SK-N-MC (cell line): ENCODE results near the gene WBP1.

Experiments used
- EZH2 ChIP-seq: fragments of 200-600 bp; sonication (generic); IDR thresholded peaks from one replicate; pipeline ENCODE4 v1.6.1; 2017; ENCODE audit warnings: antibody characterized with exemption
- POLR2AphosphoS5 ChIP-seq: IDR thresholded peaks from 2 replicates; pipeline ENCODE4 v1.6.1; 2012; ENCODE audit warnings: mild to moderate bottlenecking, low read depth, low read length, borderline replicate concordance

DNA sequence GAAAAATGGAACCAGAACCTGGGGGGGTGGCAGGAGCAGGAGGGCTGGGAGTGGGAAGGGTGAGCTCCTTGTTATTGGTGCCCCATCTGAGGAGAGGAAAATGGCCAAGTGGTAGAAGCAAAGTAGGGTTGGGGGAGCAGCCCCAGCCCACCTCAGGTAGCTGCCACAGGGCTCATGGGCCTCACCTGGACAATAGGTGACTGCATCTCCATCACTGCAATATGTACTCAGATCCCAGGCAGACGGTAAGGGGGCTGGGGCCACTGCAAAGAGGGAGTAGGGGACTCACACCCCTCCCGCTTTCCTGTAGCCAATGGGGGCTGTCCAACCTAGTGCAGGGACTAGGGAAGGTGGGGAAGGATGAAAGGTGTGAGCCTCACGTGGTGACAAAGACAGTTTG, 41.0 kb upstream of the WBP1 start:
- TF ChIP-seq EZH2 (no peak), POLR2AphosphoS5 (no peak)
